Brain microvascular endothelial cell (primary cell): ENCODE results near the gene LRRC7.

Experiments used
- DNase-seq: peaks from one replicate; pipeline ENCODE4 v3.0.0-alpha.2; 2020
- H3K27ac ChIP-seq: fragments of 250-450 bp; sonication (Bioruptor Pico); 2 replicates; pipeline ENCODE4 v1.5.1; 2020; ENCODE audit warnings: mild to moderate bottlenecking, moderate library complexity
- H3K27me3 ChIP-seq: fragments of 250-450 bp; sonication (Bioruptor Pico); replicated peaks from 2 replicates; pipeline ENCODE4 v1.5.1; 2020; ENCODE audit warnings: mild to moderate bottlenecking
- H3K36me3 ChIP-seq: fragments of 250-450 bp; sonication (Bioruptor Pico); replicated peaks from 2 replicates; pipeline ENCODE4 v1.5.1; 2020; ENCODE audit warnings: mild to moderate bottlenecking
- H3K4me3 ChIP-seq: 2 replicates; pipeline ENCODE4 v1.5.1; 2011; ENCODE audit warnings: low read depth, mild to moderate bottlenecking, control low read depth, low read length, moderate library complexity
- CTCF ChIP-seq: IDR thresholded peaks from 2 replicates; pipeline ENCODE4 v1.5.1; 2011; ENCODE audit warnings: low read depth, mild to moderate bottlenecking, moderate library complexity, low read length, control low read depth, inconsistent platforms; ENCODE audit errors: missing control alignments
- in situ Hi-C: cut with HindIII; loops from 2 replicates; pipeline ENCODE4 v1.10.0; 2017; ENCODE audit warnings: low sequenced_read_pairs, low pct_ligation_motif_present

LRRC7 gene

GRCh38 chr1:69898403-69898947, 330.8 kb downstream of the LRRC7 start:
- Histone ChIP-seq H3K27me3 (no peaks in the 10 kb centered on the region), H3K36me3 (no peaks in the 10 kb centered on the region), H3K4me3 (no peak overlapping the region), H3K27ac (no peak overlapping the region)
- in situ Hi-C loops, result no loop called here
- no peak for TF ChIP-seq CTCF
- no peak for DNase-seq

GRCh38 chr1:69911301-69911801, 343.6 kb downstream of the LRRC7 start:
- peak overlapping the region; percentile 25 for H3K27ac ChIP-seq
- TF ChIP-seq CTCF, result no peak
- no peaks in the 10 kb centered on the region for H3K36me3 ChIP-seq
- no peaks in the 10 kb centered on the region for H3K27me3 ChIP-seq
- in situ Hi-C loops, result no loop called here
- DNase-seq, result peak; percentile 87
- no peak overlapping the region for H3K4me3 ChIP-seq

- H3K27me3 ChIP-seq, result no peaks in the 10 kb centered on the region
- in situ Hi-C loops, result no loop called here
- H3K36me3 ChIP-seq, result no peaks in the 10 kb centered on the region
- peak; percentile 38 for DNase-seq
- TF ChIP-seq CTCF, result no peak
- H3K4me3 ChIP-seq, result no peak overlapping the region
- no peak overlapping the region for H3K27ac ChIP-seq
Measured at GRCh38 chr1:69913977-69914376, 346.3 kb downstream of the LRRC7 start.

- peak overlapping the region; percentile 43 for H3K27ac ChIP-seq
- H3K4me3 ChIP-seq, result no peak overlapping the region
- no peaks in the 10 kb centered on the region for H3K36me3 ChIP-seq
- in situ Hi-C loops, result no loop called here
- no peaks in the 10 kb centered on the region for H3K27me3 ChIP-seq
- DNase-seq, result no peak
- TF ChIP-seq CTCF, result no peak
Measured at GRCh38 chr1:69914976-69915765, 347.4 kb downstream of the LRRC7 start.

- DNase-seq, result no peak
- H3K27me3 ChIP-seq, result no peaks in the 10 kb centered on the region
- H3K4me3 ChIP-seq, result no peak overlapping the region
- H3K36me3 ChIP-seq, result no peaks in the 10 kb centered on the region
- no peak for TF ChIP-seq CTCF
- in situ Hi-C loops, result no loop called here
- H3K27ac ChIP-seq, result no peak overlapping the region
Measured at GRCh38 chr1:69919129-69919921, 351.6 kb downstream of the LRRC7 start.
